GM12878 (cell line): ENCODE measurements around the gene EPHA4.

ENCODE experiments used
- SP1 ChIP-seq: IDR thresholded peaks from one replicate; pipeline ENCODE4 v1.6.1; 2011; ENCODE audit warnings: low read depth, low read length
- TARDBP ChIP-seq: IDR thresholded peaks from 2 replicates; pipeline ENCODE4 v1.6.1; 2016; ENCODE audit warnings: borderline replicate concordance

GRCh38 chr2:221581986-221582385 lies 9.9 kb upstream of the EPHA4 start:
- no peak for TF ChIP-seq SP1
- no peak for TF ChIP-seq TARDBP
